Activated T-cell treated with anti-CD3 and anti-CD28 coated beads, Interleukin-2, amount 50 U/mL, for 4 hours (primary cell): ENCODE data around the gene TK2. TPM values are rescaled to one million over a fixed set of nuclear protein-coding genes. Genes with fewer than 3 reads are reported as not detected.
A peak's percentile ranks its signal among the peaks of the same experiment; 100 is the strongest.

ENCODE experiments used
- ATAC-seq, 2 donors: fragments of 200-7000 bp; cut with Tn5 transposase; one replicate each; pipeline ENCODE4 v1.10.0; 2021
- DNase-seq: peaks from one replicate; pipeline ENCODE4 v3.0.0-alpha.2; 2020
- H3K27me3 Mint-ChIP-seq: one replicate; pipeline ENCODE4 v1.8.0; 2021; ENCODE audit warnings: low read depth, mixed read lengths
- H3K36me3 Mint-ChIP-seq: one replicate; pipeline ENCODE4 v1.8.0; 2022; ENCODE audit warnings: mixed read lengths; ENCODE audit not compliant: insufficient read depth
- H3K4me1 Mint-ChIP-seq: one replicate; pipeline ENCODE4 v1.8.0; 2021; ENCODE audit warnings: low read depth, mixed read lengths
- H3K4me3 Mint-ChIP-seq: one replicate; pipeline ENCODE4 v1.8.0; 2021; ENCODE audit warnings: mild to moderate bottlenecking, moderate library complexity, mixed read lengths
- H3K9me3 Mint-ChIP-seq: one replicate; pipeline ENCODE4 v1.8.0; 2021; ENCODE audit warnings: mixed read lengths
- total RNA-seq, 3 donors: library from RNA; stranded (reverse); gene quantifications; one replicate each; pipeline ENCODE4 v1.2.1, GENCODE V29; 2021

The TK2 gene
- total RNA-seq, 3 donors from 2014 or later, result 3.6 to 4.6 (median 3.8) TPM

- peaks cover 34% of the 10 kb centered on the region for H3K36me3 Mint-ChIP-seq
- ATAC-seq, result no peak
Measured at GRCh38 chr16:66562986-66563385, 13.1 kb upstream of the TK2 start.

DNA sequence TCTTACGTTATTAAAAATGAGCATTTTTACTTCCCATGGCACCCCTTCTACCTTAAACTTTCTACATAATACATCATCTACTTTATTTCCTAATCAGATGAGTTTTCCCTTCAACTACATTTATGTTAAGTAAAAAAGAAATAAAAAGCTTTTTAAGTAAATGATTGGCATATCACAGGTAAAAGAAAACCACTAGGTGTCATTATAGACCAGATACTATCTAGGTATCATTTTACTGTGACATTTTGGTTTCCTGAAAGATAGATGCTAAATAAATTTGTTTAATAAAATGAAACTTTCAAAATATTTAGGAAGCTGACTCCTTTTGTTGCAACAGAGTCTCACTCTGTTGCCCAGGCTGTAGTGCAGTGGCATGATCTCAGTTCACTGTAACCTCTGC is 12.5 kb upstream of the TK2 start:
- H3K4me1 Mint-ChIP-seq, result peaks cover 62% of the 10 kb centered on the region

More at GRCh38 chr16:66562986-66563385, 13.1 kb upstream of the TK2 start:
- no peak for DNase-seq
- Mint-ChIP-seq H3K4me1 (peaks cover 63% of the 10 kb centered on the region), H3K4me3 (no peak overlapping the region), H3K9me3 (no peaks in the 10 kb centered on the region), H3K27me3 (no peaks in the 10 kb centered on the region)

DNA sequence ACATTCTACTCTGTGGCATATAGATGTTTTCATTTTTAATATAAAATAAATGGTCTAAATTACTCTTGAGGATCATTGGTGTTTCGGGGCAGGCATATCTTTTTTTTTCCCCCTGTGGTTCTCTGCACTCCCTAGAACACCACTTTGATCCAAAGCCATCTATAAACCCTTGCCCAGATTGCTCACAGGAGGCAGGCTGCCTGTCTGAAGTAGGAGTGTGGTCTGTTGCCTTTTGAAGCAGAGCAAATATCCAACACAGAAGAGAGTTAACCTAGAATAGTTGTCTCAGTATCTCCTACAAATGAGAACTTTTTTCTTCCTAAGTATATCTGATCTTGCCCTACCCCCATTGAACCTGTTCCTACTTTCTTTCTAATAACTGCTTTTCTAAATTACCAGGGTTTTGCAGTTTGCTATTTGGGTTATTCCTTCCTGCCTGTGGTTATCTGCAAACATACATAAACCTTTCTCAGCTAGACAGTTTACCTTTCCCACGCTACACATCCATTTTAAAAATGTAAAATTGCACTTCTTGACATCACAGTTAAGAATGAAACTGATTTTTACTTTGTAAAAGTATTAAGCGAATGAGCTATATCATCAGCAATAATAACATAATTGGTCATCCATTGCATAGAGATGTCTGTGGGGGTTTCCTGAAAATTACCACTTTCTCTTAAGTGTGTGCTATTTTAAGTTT is 11.6 kb upstream of the TK2 start:
- DNase-seq (no peak), ATAC-seq (no peak)
- Mint-ChIP-seq H3K36me3 (peaks cover 30% of the 10 kb centered on the region), H3K9me3 (no peaks in the 10 kb centered on the region), H3K4me3 (peak overlapping the region; percentile 5), H3K27me3 (no peaks in the 10 kb centered on the region), H3K4me1 (peaks cover 65% of the 10 kb centered on the region)

More for the DNA sequence above, 12.5 kb upstream of the TK2 start:
- DNase-seq (no peak), ATAC-seq (no peak)
- no peaks in the 10 kb centered on the region for H3K27me3 Mint-ChIP-seq
- H3K36me3 Mint-ChIP-seq, result peaks cover 33% of the 10 kb centered on the region
- H3K4me3 Mint-ChIP-seq, result no peak overlapping the region
- H3K9me3 Mint-ChIP-seq, result no peaks in the 10 kb centered on the region

DNA sequence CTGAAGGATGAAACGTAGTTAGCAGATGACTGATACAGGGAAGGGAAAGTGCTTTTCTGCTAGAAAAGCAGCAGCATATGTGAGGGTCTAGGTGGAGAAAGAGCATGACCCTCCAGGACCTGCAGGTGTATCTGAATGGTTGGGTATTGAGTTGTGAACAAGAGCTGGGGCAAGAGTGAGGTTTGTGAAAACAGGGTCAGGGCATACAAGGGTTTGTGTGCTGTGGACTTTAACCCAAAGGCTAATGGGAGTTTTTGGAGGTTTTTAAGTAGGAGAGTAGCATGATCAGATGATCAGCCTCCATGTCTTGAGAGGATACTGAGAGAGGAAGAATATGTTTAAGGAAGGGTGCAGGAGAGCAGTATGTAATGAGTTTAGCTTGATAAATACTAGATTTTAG is 10.2 kb upstream of the TK2 start:
- Mint-ChIP-seq H3K4me3 (no peak overlapping the region), H3K36me3 (peaks cover 31% of the 10 kb centered on the region), H3K9me3 (no peaks in the 10 kb centered on the region), H3K4me1 (peaks cover 79% of the 10 kb centered on the region), H3K27me3 (no peaks in the 10 kb centered on the region)
- ATAC-seq (no peak), DNase-seq (no peak)

DNA sequence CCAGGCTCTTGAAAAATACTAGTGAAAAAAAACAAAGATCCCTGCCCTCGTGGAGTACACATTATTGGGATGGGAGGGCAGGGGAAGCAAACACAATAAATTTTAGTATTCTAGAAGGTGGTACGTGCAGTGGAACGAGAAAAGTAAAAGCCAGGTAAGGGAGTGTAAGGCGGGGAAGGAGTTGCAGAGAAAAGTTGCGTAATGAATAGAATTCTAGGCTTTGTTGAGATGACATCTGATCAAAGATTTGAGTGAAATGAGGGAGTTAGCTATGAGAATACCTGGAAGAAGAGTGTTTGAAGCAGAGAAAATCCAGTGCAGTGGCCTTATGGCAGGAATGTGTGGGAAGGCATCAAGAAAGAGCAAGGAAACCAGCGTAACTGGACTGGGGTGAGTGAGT is 4.6 kb upstream of the TK2 start:
- no peaks in the 10 kb centered on the region for H3K27me3 Mint-ChIP-seq
- H3K36me3 Mint-ChIP-seq, result peaks cover 22% of the 10 kb centered on the region
- ATAC-seq, result no peak
- H3K9me3 Mint-ChIP-seq, result no peaks in the 10 kb centered on the region
- H3K4me3 Mint-ChIP-seq, result peak overlapping the region; percentile 94
- peaks cover 80% of the 10 kb centered on the region for H3K4me1 Mint-ChIP-seq
- no peak for DNase-seq

DNA sequence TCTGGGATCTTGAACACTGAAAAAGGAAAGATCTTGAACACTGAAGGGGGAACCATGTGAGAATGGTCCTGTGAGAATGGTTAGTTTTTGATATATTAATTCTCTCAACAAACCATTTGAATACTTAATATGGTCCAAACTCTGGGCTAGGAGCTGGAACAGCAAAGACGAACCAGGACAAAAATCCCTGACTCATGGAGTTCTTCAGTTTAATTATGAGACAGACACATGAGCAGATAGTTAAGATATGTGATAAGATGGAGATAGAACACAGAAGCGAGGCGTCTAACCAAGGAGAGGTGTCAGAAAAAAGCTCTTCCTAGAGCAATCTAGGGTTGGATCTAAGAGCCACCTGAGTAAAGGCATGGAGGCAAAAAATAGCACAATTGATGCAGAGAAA is 4.1 kb upstream of the TK2 start:
- H3K36me3 Mint-ChIP-seq, result peaks cover 22% of the 10 kb centered on the region
- H3K4me3 Mint-ChIP-seq, result peak overlapping the region; percentile 94
- H3K4me1 Mint-ChIP-seq, result peaks cover 79% of the 10 kb centered on the region
- no peaks in the 10 kb centered on the region for H3K9me3 Mint-ChIP-seq
- ATAC-seq, result no peak
- no peak for DNase-seq
- no peaks in the 10 kb centered on the region for H3K27me3 Mint-ChIP-seq

DNA sequence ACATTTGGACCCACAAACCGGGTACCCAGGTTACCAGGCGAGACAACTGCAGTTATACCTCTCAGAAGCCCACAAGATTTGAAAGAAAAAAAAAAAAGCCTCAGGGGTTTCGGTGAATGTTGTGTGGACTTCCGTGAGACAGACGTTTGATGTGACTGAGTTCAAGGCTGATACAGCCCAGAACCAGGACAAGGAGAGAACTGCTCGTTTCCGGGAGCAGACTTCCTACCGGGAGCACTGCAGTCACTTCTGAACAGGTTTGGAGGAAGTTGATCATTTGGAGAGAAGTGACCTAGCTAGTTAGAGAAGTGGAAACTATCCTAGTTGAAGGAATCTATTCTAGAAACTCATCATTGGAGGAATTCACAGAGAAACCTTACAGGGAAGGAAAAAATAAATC is 3.3 kb upstream of the TK2 start:
- no peaks in the 10 kb centered on the region for H3K27me3 Mint-ChIP-seq
- ATAC-seq (no peak), DNase-seq (no peak)
- no peaks in the 10 kb centered on the region for H3K9me3 Mint-ChIP-seq
- peak overlapping the region; percentile 94 for H3K4me3 Mint-ChIP-seq
- H3K36me3 Mint-ChIP-seq, result peaks cover 20% of the 10 kb centered on the region
- peaks cover 82% of the 10 kb centered on the region for H3K4me1 Mint-ChIP-seq

- peak within 1 kb of the TSS; percentile 94 for H3K4me3 Mint-ChIP-seq
- DNase-seq (peak; percentile 88), ATAC-seq (peak; percentile 69 to 80)
- H3K36me3 Mint-ChIP-seq, result peaks cover 16% of the 10 kb centered on the region
- H3K9me3 Mint-ChIP-seq, result no peaks in the 10 kb centered on the region
- H3K27me3 Mint-ChIP-seq, result no peaks in the 10 kb centered on the region
- H3K4me1 Mint-ChIP-seq, result peaks cover 81% of the 10 kb centered on the region
Measured at GRCh38 chr16:66552286-66553177, 2.6 kb upstream of the TK2 start, which contains the start of gene CKLF. TSS of gene CKLF (plus strand) at chr16:66552576. CDS start at chr16:66552716, 140 bp downstream.

- peak overlapping the region; percentile 94 for H3K4me3 Mint-ChIP-seq
- ATAC-seq (no peak), DNase-seq (no peak)
- peaks cover 14% of the 10 kb centered on the region for H3K36me3 Mint-ChIP-seq
- H3K4me1 Mint-ChIP-seq, result peaks cover 77% of the 10 kb centered on the region
- no peaks in the 10 kb centered on the region for H3K9me3 Mint-ChIP-seq
- H3K27me3 Mint-ChIP-seq, result no peaks in the 10 kb centered on the region
Measured at GRCh38 chr16:66551788-66552285, 1.9 kb upstream of the TK2 start.

DNA sequence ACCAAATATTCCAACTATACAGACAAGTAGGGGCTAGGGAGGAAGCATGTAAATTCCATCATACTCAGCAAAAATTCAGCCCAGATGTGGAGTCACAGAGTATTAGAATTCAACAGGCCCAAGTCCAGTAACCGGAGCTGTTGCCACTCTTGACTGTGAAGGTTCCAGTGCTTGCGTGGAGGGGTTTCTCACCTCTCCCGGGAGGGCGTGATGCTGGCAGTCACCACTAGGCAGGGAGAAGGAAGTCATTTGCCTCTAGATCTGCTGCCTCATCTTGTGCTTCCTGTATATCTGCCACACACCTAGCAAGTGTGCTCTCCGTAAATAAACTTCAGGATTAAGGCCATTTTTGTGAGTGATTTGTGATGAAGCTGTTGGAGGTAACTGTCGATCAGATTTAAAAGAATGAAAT is 1.4 kb upstream of the TK2 start:
- H3K36me3 Mint-ChIP-seq, result peaks cover 14% of the 10 kb centered on the region
- no peaks in the 10 kb centered on the region for H3K9me3 Mint-ChIP-seq
- H3K27me3 Mint-ChIP-seq, result no peaks in the 10 kb centered on the region
- H3K4me3 Mint-ChIP-seq, result peak overlapping the region; percentile 94
- ATAC-seq (peak; percentile 25 to 28), DNase-seq (peak; percentile 43)
- peaks cover 76% of the 10 kb centered on the region for H3K4me1 Mint-ChIP-seq

GRCh38 chr16:66548868-66549267 is 1.1 kb downstream of the TK2 start:
- peaks cover 53% of the 10 kb centered on the region for H3K4me1 Mint-ChIP-seq
- peaks cover 3% of the 10 kb centered on the region for H3K36me3 Mint-ChIP-seq

DNA sequence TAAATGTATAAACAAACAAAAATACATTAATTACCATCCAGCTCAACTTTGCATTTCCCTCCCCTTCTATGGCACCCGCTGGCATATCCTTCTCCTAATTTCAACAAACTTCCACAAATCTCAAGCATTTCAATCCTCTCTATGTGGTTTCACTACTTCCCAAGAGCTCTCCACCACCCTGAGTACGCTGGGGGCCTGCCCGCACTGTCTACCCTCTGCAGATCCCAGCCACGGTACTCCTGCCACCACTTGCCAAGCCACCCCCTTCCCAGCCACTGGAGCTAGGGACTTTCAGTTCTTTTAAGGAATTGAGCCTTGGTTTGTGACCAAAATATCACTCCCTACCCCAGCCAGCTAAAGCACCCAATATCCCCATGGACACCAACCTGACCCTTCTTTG is 1.9 kb downstream of the TK2 start:
- Mint-ChIP-seq H3K27me3 (no peaks in the 10 kb centered on the region), H3K9me3 (no peaks in the 10 kb centered on the region), H3K36me3 (no peaks in the 10 kb centered on the region), H3K4me3 (peak overlapping the region; percentile 77), H3K4me1 (peaks cover 45% of the 10 kb centered on the region)
- no peak for DNase-seq
- ATAC-seq, result no peak

More at GRCh38 chr16:66548868-66549267, 1.1 kb downstream of the TK2 start:
- H3K4me3 Mint-ChIP-seq, result peak overlapping the region; percentile 77
- no peaks in the 10 kb centered on the region for H3K9me3 Mint-ChIP-seq
- no peaks in the 10 kb centered on the region for H3K27me3 Mint-ChIP-seq
- ATAC-seq (no peak), DNase-seq (no peak)

- Mint-ChIP-seq H3K27me3 (no peaks in the 10 kb centered on the region), H3K9me3 (no peaks in the 10 kb centered on the region), H3K4me3 (no peak overlapping the region), H3K36me3 (no peaks in the 10 kb centered on the region), H3K4me1 (peaks cover 38% of the 10 kb centered on the region)
- DNase-seq (no peak), ATAC-seq (no peak)
Measured at GRCh38 chr16:66547101-66547989, 2.6 kb downstream of the TK2 start.
